Activated CD8-positive, alpha-beta memory T cell treated with anti-CD3 and anti-CD28 coated beads for 36 hours (primary cell): ENCODE data around the gene SLC45A1. TPM values are rescaled to one million over a fixed set of nuclear protein-coding genes. Genes with fewer than 3 reads are reported as not detected.

Source experiments
- CTCF ChIA-PET: fragments of 350-600 bp; sonication (Branson Sonifier 250); formaldehyde crosslinking; loops from one replicate; lab custom pipeline; 2021; ENCODE audit warnings: antibody characterized with exemption; lab: Charles Lee
- POLR2A ChIA-PET: fragments of 350-600 bp; sonication (Branson Sonifier 250); formaldehyde crosslinking; loops from one replicate; lab custom pipeline; 2021; ENCODE audit warnings: antibody characterized with exemption; lab: Charles Lee
- total RNA-seq, 2 experiments: library from RNA; stranded (reverse); gene quantifications; one replicate each; pipeline ENCODE4 v1.2.3, GENCODE V29; 2021

Gene SLC45A1
- total RNA-seq, 2 experiments from 2014 or later = 0.48 to 0.50 TPM

- CTCF ChIA-PET = interaction anchor here (1.0 kb wide), 1 partner anchor 288 kb away, joined by 3 read pairs; no protein-coding TSS in a partner anchor
- POLR2A ChIA-PET = no interaction called here
Measured at GRCh38 chr1:8303141-8303540, 14.8 kb upstream of the SLC45A1 start.

GRCh38 chr1:8303876-8304275 is 14.0 kb upstream of the SLC45A1 start:
- CTCF ChIA-PET = interaction anchor here (1.0 kb wide), 1 partner anchor 288 kb away, joined by 3 read pairs; no protein-coding TSS in a partner anchor
- POLR2A ChIA-PET = no interaction called here

GRCh38 chr1:8307628-8308027 is 10.3 kb upstream of the SLC45A1 start:
- ChIA-PET POLR2A (no interaction called here), CTCF (no interaction called here)

GRCh38 chr1:8311068-8311718 is 6.7 kb upstream of the SLC45A1 start:
- ChIA-PET CTCF (interaction anchor here (0.6 kb wide), 1 partner anchor 316 kb away, joined by 5 read pairs; no protein-coding TSS in a partner anchor), POLR2A (interaction anchor here (0.6 kb wide), 1 partner anchor 303 kb away, joined by 3 read pairs; no protein-coding TSS in a partner anchor)

- ChIA-PET CTCF (interaction anchor here (0.6 to 1.9 kb wide), 3 partner anchors 139 to 297 kb away, joined by 3 to 8 read pairs (median 4); no protein-coding TSS in a partner anchor), POLR2A (no interaction called here)
Measured at GRCh38 chr1:8312235-8313218, 5.4 kb upstream of the SLC45A1 start.

- CTCF ChIA-PET = interaction anchor here (1.6 to 1.9 kb wide), 2 partner anchors 295 to 298 kb away, joined by 4 to 8 read pairs; no protein-coding TSS in a partner anchor
- POLR2A ChIA-PET = no interaction called here
Measured at GRCh38 chr1:8313231-8313630, 4.7 kb upstream of the SLC45A1 start.

GRCh38 chr1:8314346-8315280 is 3.3 kb upstream of the SLC45A1 start:
- POLR2A ChIA-PET = no interaction called here
- CTCF ChIA-PET = interaction anchor here (0.5 to 2.7 kb wide), 12 partner anchors 68 to 339 kb away, joined by 3 to 12 read pairs (median 4); no protein-coding TSS in a partner anchor

GRCh38 chr1:8315573-8316475 is 2.1 kb upstream of the SLC45A1 start:
- POLR2A ChIA-PET = no interaction called here

GRCh38 chr1:8318436-8318835 is 522 bp downstream of the SLC45A1 start:
- POLR2A ChIA-PET = no interaction called here
- CTCF ChIA-PET = interaction anchor here (1.5 kb wide), 1 partner anchor 31 kb away, joined by 4 read pairs; no protein-coding TSS in a partner anchor

More at GRCh38 chr1:8315573-8316475, 2.1 kb upstream of the SLC45A1 start:
- CTCF ChIA-PET = interaction anchor here (0.6 to 2.7 kb wide), 9 partner anchors 282 to 356 kb away, joined by 3 to 12 read pairs (median 5); partner anchors contain the start of gene ERRFI1

- ChIA-PET POLR2A (no interaction called here), CTCF (no interaction called here)
Measured at GRCh38 chr1:8321612-8322011, 3.7 kb downstream of the SLC45A1 start.

- ChIA-PET POLR2A (no interaction called here), CTCF (no interaction called here)
Measured at GRCh38 chr1:8323706-8324105, 5.8 kb downstream of the SLC45A1 start.

GRCh38 chr1:8324176-8324810 is 6.4 kb downstream of the SLC45A1 start:
- CTCF ChIA-PET = no interaction called here

GRCh38 chr1:8325771-8326170 is 7.9 kb downstream of the SLC45A1 start:
- CTCF ChIA-PET = no interaction called here
- POLR2A ChIA-PET = interaction anchor here (0.6 kb wide), 1 partner anchor 116 kb away, joined by 4 read pairs; no protein-coding TSS in a partner anchor

More at GRCh38 chr1:8324176-8324810, 6.4 kb downstream of the SLC45A1 start:
- POLR2A ChIA-PET = interaction anchor here (0.5 kb wide), 1 partner anchor 56 kb away, joined by 3 read pairs; no protein-coding TSS in a partner anchor

GRCh38 chr1:8326265-8326664 is 8.4 kb downstream of the SLC45A1 start:
- ChIA-PET CTCF (no interaction called here), POLR2A (no interaction called here)

GRCh38 chr1:8328271-8328670 is 10.4 kb downstream of the SLC45A1 start:
- CTCF ChIA-PET = interaction anchor here (0.5 kb wide), 1 partner anchor 527 kb away, joined by 3 read pairs; no protein-coding TSS in a partner anchor
- POLR2A ChIA-PET = no interaction called here

GRCh38 chr1:8329439-8329838 is 11.5 kb downstream of the SLC45A1 start:
- CTCF ChIA-PET = interaction anchor here (0.6 kb wide), 2 partner anchors 396 to 523 kb away, joined by 3 read pairs; no protein-coding TSS in a partner anchor
- POLR2A ChIA-PET = interaction anchor here (0.6 kb wide), 1 partner anchor 294 kb away, joined by 6 read pairs; no protein-coding TSS in a partner anchor
